Right lobe of liver (tissue), 6 donors: ENCODE measurements around the gene RFESD. TPM values are rescaled to one million over a fixed set of nuclear protein-coding genes. Genes with fewer than 3 reads are reported as not detected.
"Not testable (repeated sequence)": the region's sequence is repeated elsewhere in the genome, so short reads cannot be mapped to it uniquely, and the experiment has no call there.

ENCODE experiments used
- ATAC-seq, 4 donors: fragments of 200-7000 bp; cut with Tn5 transposase; one replicate each; pipeline ENCODE4 v1.9.1; 2020; ENCODE audit warnings: mild to moderate bottlenecking in 4 of 4, moderate library complexity in 4 of 4
- DNase-seq, 3 donors: peaks; one replicate each; pipeline ENCODE4 v3.0.0-alpha.2; 2020
- H3K27ac ChIP-seq, 3 donors: fragments of 200-600 bp; one replicate each; pipeline ENCODE4 v1.8.0; 2022
- H3K27me3 ChIP-seq, 2 donors: fragments of 200-600 bp; one replicate each; pipeline ENCODE4 v1.8.0; 2022
- H3K36me3 ChIP-seq, 4 donors: fragments of 200-600 bp; sonication (generic) in 1 of 4; one replicate each; pipeline versions ENCODE4 v1.5.1 to v1.8.0; 2017 to 2022; ENCODE audit warnings: control low read depth in 1 of 4
- H3K4me1 ChIP-seq, 4 donors: fragments of 200-600 bp; sonication (generic) in 1 of 4; one replicate each; pipeline versions ENCODE4 v1.5.1 to v1.8.0; 2017 to 2022; ENCODE audit warnings: control low read depth in 1 of 4
- H3K4me3 ChIP-seq, 3 donors: fragments of 200-600 bp; one replicate each; pipeline ENCODE4 v1.8.0; 2022
- H3K9me3 ChIP-seq, 4 donors: fragments of 200-600 bp; sonication (generic) in 1 of 4; one replicate each; pipeline versions ENCODE4 v1.5.1 to v1.8.0; 2017 to 2022; ENCODE audit warnings: control low read depth in 1 of 4
- CTCF ChIP-seq, 4 donors: fragments of 200-600 bp in 3 of 4; fragments of 450-650 bp in 1 of 4; IDR thresholded peaks; one replicate each; pipeline versions ENCODE4 v1.5.1 to v1.8.0; 2016 to 2022; ENCODE audit warnings: antibody characterized with exemption in 4 of 4, mild to moderate bottlenecking in 2 of 4
- POLR2A ChIP-seq: fragments of 450-650 bp; IDR thresholded peaks from one replicate; pipeline ENCODE4 v1.6.1; 2017; ENCODE audit warnings: antibody characterized with exemption, mild to moderate bottlenecking
- WGBS: methylation state at CpG from one replicate; pipeline ENCODE4 v1.1.6; 2018; ENCODE audit warnings: low coverage, low lambda C conversion rate; ENCODE audit not compliant: insufficient coverage; ENCODE audit errors: missing lambda C conversion rate; 5-methylcytosine and 5-hydroxymethylcytosine counted together
- intact Hi-C, 2 donors: fragments of 100-400 bp; cut with DNase I; formaldehyde crosslinking; loops; one replicate each; pipeline versions ENCODE4 v1.11.2 to v1.14.1; 2022
- total RNA-seq, 6 experiments: library from RNA; depleted of rRNA in 2 of 6; stranded (reverse); fragments of >200 nt in 2 of 6; fragmentation: NEBNext Ultra II Directional in 3 of 6; extraction: Animal tissue kit (Norgen Biotek cat#: 25700) in 3 of 6; gene quantifications; one replicate each; pipeline versions ENCODE4 v1.1.0 to v1.2.4, GENCODE V29; 2016 to 2023
- donor health status: DM: no; HTN: yes; CAD: no.
- donor health status: DM: no; HTN: no; CAD: no.
- donor health status: DM: no; HTN: no; CAD: no.
- donor health status: DM: no; HTN: yes; CAD: no.
- donor health status: DM: no; HTN: yes; CAD: no.

Gene RFESD
- total RNA-seq, 6 experiments from 2014 or later: 0.56 to 2.2 (median 1.6) TPM

DNA sequence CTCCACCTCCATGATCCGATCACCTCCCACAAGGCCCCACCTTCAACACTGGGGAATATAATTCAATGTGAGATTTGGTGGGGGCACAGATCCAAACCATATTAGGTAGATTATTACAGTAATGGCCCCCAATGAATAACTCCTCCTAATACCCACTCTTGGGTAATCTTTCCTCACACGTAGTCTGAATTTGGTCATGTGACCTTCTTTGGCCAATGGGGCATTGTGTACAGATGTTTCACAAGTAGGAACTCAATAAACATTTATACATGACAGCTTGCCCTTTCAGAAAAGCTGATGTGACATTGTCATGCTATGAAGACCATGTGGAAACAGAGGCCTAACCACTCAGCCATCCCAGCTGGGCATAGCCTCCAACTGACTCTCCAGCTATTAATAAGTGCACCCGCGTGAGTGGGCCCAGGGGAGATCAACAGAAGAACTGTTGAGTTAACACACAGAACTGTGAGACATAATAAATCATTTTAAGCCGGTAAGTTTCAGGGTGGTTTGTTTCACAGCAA lies 16.1 kb upstream of the RFESD start:
- H3K4me1 ChIP-seq: no peaks in the 10 kb centered on the region
- no peak overlapping the region for H3K4me3 ChIP-seq
- H3K27ac ChIP-seq: no peak overlapping the region
- TF ChIP-seq POLR2A (no peak), CTCF (IDR thresholded peaks at IDR 0.05) (no peak)
- WGBS: 82% methylated on average over 5 of the region's 5 CpGs
- intact Hi-C loops: no loop called here
- no peak for DNase-seq
- H3K27me3 ChIP-seq: no peaks in the 10 kb centered on the region
- no peaks in the 10 kb centered on the region for H3K36me3 ChIP-seq
- no peaks in the 10 kb centered on the region for H3K9me3 ChIP-seq
- peak in 1 of 4 donors; percentile 35 for ATAC-seq

DNA sequence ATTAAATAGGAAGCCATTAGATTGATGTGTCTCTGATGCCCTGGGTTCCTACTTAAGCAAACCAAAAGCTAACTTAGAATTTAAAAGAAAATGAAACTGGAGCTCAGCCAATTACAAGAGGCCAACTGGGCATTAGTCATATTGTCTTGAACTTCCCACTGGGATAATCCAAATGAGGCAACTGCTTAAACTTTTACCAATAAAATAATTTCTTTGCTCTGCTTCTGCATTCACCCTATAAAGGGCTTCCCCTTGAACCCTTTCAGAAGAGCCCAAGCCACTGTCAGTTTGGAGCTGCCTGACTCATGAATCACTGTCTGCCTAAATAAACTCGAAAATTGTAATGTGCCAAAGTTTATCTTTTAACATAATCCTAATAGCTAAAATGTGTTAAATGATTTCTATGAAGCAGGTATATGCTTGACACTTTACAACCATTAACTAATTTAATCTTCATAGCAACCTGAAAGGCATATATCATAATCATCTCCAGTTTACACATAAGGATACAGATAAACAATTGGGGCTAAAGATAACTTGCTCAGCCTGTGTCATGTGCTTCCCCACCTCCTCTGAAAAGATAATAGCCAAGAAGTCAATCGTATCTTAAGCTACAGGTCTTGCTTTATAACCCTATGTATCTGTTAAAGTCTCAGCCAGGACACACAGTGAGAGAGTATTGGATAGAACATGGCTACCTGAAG lies 15.2 kb upstream of the RFESD start:
- H3K36me3 ChIP-seq: no peaks in the 10 kb centered on the region
- no peak overlapping the region for H3K4me3 ChIP-seq
- no peaks in the 10 kb centered on the region for H3K9me3 ChIP-seq
- TF ChIP-seq CTCF (IDR thresholded peaks at IDR 0.05) (no peak), POLR2A (no peak)
- intact Hi-C loops: no loop called here
- H3K27ac ChIP-seq: no peak overlapping the region
- no peak for DNase-seq
- H3K27me3 ChIP-seq: no peaks in the 10 kb centered on the region
- H3K4me1 ChIP-seq: no peaks in the 10 kb centered on the region
- 61% methylated on average over 2 of the region's 2 CpGs for WGBS
- peak in 2 of 4 donors; percentile 19 to 43 for ATAC-seq

DNA sequence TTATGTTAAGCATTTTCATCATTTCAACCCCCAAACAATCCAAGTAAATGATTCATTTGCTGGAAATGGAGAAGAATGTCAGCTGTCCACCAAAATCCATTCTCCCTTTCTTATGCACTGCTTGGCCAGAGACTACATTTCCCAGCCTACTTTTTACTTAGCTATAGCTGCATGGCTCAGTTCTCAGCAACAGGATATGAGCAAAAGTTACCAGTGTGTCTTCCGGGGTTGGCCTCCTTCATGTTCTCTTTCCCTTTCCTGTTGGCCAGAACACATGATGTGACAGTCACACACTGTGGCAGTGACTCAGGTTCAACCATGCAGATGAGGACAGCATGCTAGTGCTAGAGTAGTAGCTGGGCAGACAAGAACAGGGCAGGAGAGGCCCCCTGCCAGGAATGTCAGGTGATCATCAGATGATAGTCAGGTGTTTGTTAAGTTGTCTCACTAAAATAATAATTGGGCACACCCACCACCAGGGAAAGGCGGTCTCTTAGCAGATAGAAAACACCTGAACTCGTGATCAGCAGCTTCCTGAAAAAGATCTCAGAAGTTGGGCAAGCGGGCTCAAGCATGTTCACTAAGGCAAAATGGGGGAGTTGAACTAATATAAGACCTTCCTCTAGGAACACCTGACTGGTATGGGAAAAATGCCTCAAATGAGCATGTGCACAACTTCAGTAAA lies 14.4 kb upstream of the RFESD start:
- TF ChIP-seq CTCF (IDR thresholded peaks at IDR 0.05): no peak
- no peak for TF ChIP-seq POLR2A
- no peaks in the 10 kb centered on the region for H3K27me3 ChIP-seq
- WGBS: 83% methylated on average over 4 of the region's 4 CpGs
- no peaks in the 10 kb centered on the region for H3K4me1 ChIP-seq
- DNase-seq (no peak), ATAC-seq (peak; percentile 40 to 67 (median 52))
- H3K4me3 ChIP-seq: no peak overlapping the region
- H3K9me3 ChIP-seq: no peaks in the 10 kb centered on the region
- H3K27ac ChIP-seq: no peak overlapping the region
- intact Hi-C loops: no loop called here
- H3K36me3 ChIP-seq: no peaks in the 10 kb centered on the region

- H3K4me1 ChIP-seq, intact Hi-C loops, H3K4me3 ChIP-seq, H3K27me3 ChIP-seq, H3K36me3 ChIP-seq, H3K9me3 ChIP-seq, H3K27ac ChIP-seq, ATAC-seq, DNase-seq: not testable (repeated sequence)
- 85% methylated on average over 2 of the region's 2 CpGs for WGBS
These were observed 13.6 kb upstream of the RFESD start for GRCh38 chr5:95632942-95633341.

DNA sequence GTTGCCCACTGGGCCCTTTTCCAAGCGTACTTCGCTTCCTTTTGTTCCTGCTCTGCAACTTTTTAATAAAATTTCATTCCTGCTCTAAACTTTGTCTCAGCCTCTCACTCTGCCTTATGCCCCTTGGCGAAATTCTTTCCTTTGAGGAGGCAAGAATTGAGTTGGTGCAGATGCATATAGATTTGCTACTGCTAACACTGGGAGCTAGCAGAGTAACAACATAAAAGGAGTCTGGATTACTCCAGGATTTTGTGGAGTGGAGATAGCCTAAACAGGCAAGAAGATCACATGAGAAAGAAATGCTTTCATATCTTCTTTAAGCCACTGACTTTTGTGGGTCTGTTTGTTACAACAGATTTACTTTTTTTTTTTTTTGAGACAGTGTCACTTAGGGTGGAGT lies 12.9 kb upstream of the RFESD start:
- no peak overlapping the region for H3K4me3 ChIP-seq
- intact Hi-C loops: no loop called here
- H3K36me3 ChIP-seq: no peaks in the 10 kb centered on the region
- TF ChIP-seq CTCF (IDR thresholded peaks at IDR 0.05) (no peak), POLR2A (no peak)
- no peaks in the 10 kb centered on the region for H3K4me1 ChIP-seq
- no peak overlapping the region for H3K27ac ChIP-seq
- H3K27me3 ChIP-seq: no peaks in the 10 kb centered on the region
- ATAC-seq (no peak), DNase-seq (no peak)
- H3K9me3 ChIP-seq: no peaks in the 10 kb centered on the region
- 95% methylated on average over 3 of the region's 3 CpGs for WGBS
